GOT3 (cell line): ENCODE results near the gene MMS19.
"Not testable (repeated sequence)": the region's sequence is repeated elsewhere in the genome, so short reads cannot be mapped to it uniquely, and the experiment has no call there.

Experiments
- DNase-seq: peaks from one replicate; lab custom pipeline; 2025; ENCODE audit warnings: mixed read lengths; lab: John Stamatoyannopoulos, UW

Gene MMS19

DNA sequence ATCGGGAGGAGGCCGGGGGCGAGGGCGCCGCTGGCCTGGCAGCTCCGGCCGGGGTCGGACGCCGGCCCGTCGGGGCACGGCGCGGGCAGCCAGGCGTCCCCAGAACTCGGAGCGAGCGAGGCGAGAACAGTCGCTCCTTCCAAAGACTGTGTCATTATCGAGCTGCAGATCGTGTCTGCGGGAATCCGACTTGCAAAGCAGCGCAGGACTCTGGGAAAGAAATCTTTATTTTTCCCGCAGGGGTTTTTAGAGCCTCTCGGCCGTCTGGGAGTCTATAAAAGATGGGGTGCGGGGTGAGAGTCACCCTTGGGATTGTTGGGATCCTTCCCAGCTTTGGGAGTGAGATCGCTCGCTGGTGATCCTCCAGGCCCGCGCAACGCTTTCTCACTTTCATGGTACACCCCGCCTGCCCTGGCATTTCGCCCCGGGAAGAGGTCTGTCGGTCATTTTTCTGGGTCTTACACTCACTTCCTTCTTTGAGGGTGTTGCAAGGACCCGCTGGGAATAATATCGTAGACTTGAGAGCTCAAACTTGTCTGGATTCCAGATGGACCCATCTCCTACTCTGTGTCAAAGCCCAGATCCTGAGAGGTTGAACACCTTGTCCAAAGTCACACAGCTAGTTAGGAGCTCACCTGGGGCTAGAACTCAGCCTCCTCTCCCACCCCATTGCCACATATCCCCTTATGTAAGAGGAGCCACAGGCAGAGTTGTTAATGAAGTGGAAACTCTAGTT lies 1.5 kb upstream of the MMS19 start:
- DNase-seq: no peak

DNA sequence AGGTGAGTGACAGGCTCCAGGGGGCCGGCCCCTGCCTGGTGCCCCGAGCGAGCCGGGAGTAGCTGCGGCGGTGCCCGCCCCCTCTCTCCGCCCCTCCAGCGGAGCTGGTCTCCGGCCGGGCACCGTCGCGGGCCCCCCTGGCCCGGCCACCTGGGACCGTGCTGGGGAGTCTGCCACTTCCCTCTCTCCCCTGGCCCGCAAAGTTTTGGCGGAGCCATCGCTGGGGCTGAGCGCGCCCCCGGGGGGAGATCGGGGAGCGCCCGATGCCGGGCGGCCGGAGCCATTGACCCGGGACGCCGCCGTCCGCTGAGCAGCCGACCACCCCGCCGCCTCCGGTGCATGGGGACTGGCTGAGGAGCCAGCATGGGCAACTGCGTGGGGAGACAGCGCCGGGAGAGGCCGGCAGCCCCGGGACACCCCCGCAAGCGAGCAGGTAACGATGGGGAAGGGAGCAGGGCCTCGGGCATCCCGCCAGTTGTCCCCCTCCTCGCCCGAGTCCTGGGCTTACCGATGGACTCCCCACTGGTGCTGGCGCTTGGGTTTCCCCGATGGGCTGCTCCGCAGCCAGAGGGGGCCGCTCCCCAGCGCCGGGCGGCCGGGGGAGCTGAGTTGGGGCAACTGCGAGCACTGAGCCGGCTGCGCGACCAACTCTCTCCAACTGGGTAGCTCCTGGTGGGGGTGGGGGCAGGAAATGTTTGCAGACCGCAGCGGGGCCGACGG lies 779 bp upstream of the MMS19 start, which contains the start of gene UBTD1:
UBTD1 (plus strand) TSS at position 84 of the 720 bp plus-strand sequence; CDS start at position 364, 280 bp downstream.
- DNase-seq: no peak

DNA sequence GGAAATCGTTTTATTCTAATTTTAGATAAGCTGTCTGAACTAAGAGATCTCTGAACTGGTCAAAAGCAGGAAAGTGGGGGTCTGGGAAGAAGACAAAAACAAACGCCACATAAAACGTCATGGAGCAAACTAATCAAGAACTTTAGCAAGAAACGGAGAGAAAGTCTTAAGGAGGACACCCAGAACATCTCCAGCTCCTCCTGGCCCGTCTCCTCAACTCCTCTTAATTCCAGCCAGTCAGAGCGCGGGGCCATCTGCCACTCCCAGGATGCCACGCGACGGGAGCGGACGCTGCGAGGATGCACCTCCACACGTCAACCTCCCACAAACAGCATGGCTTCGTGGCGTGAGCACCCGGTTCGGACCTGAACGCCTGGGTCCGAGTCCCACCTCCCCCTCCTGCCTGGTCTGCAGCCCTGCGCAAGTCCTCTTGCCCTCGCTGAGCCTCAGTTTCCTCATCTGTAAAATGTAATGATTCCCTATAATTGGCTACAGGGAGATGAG lies 598 bp downstream of the MMS19 start:
- peak; percentile 33 for DNase-seq

DNA sequence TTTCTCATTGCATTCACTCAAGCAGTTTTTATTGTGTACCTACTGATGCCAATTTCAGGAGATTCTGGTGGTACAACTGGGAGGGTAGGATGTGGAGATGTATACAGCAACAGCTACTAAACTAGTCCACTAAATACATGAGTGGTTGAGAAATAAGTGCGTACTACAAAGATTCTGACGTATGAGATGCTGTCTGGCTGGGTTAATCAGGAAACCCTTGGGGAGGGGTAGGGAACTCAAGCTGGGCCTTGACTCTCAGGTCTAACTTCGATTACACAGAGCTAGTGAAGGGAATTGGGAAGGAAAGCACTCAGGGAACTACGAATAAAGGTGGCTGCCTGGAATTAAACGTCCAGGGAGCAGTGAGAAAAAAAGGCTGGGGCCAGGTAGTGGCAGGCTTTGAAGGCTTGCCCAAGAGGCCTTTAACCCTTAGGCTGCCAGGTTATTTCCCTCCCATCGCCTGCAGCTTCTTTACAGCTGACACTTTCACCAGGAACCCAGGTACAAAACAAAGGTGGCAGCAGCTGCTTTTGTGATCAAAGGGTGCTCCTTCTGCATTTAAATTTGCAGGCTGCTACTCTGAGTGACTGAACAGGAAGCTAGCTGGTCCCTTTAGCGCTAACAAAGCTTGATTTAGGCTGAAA lies 3.2 kb downstream of the MMS19 start:
- DNase-seq: no peak

DNA sequence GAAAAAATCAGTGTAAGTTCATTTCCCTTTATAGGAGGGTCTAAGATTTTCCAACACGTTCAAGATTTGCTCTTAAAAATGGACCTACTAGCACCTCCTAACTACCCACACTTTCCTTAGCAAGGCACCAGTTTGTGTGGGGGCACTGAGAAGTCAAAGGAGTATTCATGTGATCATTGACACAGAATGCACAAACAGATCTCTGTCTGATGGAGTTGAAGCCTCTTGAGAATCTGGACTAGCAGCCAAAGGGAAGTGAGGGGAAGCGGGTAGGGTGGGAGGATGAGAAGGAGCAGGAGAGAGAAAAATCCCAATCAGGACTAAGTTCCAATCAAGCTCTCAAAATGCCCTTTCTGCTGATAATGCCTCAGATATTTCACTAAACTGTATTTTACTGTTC lies 4.1 kb downstream of the MMS19 start:
- no peak for DNase-seq

DNA sequence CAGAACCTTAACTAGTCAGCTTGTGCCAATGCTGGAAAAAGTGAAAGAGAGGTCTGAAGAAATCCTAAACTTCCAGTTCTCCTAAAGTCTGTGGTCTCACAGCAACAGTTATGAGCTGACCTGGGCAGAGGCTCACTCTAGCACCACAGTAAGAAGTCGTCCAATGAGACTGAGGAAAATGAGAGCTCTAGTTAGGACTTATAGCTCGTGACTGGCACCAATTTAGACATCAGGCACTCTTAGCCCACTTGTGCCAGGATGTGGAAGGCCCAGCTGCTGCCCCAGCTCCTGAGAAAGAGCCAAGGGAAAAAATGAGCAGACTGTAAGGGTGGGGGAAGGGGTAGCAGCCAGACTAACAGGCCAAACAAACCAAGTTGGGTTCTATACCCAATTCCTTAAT lies 7.6 kb downstream of the MMS19 start:
- no peak for DNase-seq

DNA sequence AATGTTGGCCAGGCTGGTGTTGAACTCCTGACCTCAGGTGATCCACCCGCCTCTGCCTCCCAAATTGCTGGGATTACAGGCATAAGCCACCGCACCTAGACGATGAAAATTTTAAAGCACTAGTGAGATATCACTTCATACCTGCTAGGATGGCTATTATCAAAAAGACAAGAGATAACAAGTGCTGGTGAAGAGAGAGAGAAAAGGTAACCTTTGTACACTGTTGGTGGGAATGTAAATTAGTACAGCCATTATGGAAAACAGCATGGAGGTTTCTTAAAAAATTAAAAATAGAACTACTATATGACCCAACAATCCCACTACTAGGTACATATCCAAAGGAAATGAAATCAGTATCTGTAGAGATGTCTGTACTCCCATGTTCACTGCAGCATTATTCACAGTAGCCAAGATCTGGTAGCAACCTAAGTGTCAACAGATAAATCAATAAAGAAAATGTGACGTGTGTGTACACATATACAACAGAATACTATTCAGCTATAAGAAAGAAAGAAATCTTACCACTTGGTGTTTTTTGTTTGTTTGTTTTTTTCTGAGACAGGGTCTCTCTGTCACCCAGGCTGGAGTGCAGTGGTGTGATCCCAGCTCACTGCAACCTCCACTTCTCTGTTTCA lies 12.5 kb downstream of the MMS19 start:
- no peak for DNase-seq

DNA sequence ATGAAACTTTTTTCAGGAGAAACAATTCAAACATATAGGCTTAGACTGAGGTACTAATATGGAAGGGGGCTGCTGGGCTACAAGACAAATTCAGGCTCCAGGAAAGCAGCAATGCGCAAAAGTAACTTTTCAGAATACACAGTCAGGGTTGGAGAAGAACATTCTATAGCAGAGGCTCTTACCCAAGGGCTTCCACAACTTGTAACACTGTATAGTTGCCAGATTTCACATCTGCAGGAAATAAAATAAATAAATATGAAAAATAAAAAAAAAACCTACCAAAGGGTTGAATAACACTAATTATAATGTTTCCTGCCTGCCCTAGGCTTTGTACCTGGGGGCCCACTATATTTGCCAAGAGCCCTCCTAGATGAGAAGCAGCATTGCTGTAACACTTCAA lies 14.3 kb downstream of the MMS19 start:
- DNase-seq: no peak

DNA sequence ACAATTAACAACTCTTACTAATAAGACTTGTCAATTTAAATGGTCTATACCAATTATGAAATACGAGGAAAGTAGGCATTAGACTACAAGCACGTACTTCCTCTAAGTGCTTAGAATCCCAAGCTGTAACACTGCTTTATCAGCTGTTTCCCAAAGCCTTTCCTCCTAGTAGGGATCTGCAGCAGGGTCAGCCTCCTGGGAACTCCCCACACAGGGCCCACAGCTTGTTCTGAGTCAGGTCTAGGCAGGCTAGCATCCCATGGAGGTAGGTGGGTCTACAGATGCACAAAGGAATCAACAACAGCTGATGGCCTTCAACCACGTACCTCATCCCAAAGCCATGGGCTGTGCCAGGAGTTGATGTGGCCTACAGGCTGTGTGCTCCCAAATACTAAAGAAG lies 14.7 kb downstream of the MMS19 start:
- no peak for DNase-seq

DNA sequence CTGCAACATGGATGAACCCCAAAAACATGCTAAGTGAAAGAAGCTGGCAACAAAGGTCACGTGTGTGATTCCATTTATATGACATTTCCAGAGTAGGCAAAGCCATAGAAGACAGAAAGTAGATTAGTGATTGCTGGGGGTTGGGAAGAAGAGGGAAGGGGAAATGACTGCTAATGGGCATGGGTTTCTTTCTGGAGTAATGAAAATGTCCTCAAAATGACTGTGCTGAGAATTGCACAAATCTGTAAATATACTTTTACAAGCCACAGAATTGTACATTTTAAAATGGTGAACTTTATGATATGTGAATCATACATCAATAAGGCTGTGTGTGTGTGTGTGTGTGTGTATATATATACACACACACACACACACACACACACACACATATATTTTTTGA lies 15.8 kb downstream of the MMS19 start:
- no peak for DNase-seq

DNA sequence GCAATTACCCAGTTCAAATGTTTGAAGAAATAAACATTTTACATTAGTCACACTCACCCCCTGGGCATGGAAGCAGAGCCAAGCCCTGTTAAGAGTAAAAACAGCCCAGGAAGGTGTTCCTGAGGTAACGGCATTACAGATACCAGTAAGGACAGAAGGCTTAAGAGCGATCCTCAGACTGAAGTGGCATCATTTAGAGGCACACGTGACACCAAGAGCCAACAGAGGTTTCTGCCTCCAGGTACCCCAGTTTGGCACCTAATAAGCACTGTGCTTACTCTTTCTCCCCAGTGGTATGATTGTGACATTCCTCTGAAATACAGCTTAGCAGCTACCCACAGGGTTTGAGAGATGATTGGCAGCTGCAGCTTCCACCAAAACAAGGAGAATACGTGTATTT lies 17.2 kb downstream of the MMS19 start:
- no peak for DNase-seq

DNA sequence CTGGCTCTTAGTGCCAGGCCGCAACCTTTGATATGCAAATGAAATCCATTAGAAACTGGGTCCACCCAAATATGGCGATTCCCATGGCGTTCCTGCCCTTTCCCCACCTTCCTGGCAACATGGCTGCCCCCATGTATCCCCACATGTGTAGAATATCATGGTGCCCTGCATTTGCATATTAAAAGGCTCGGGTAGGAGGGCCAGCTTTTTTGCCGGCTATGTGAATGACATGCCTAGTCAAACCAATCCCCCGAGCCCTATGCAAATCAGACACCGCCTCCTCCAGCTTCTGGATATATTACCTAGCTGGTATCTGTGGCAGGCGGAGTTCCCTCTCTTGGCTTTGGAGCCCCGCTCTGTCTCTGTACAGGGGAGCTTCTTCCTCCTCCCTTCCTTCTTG lies 18.3 kb downstream of the MMS19 start:
- no peak for DNase-seq

DNA sequence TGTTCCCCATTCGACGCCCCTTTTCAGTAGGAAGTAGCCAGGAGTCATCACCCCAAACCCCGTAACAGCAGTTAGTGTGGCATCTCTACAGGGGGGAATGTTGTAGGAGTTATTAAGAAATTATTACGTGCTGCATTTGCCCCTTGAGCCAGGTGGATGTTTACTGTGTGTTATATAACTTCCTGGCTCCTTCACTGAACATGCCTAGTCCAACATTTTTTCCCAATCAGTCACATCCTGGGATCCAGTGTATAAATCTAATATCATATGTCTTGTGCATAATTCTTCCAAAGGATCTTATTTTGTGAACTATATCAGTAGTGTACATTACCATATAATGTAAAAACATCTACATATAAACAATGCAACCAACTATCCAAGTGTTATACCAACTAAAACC lies 18.8 kb downstream of the MMS19 start:
- not testable (repeated sequence) for DNase-seq

DNA sequence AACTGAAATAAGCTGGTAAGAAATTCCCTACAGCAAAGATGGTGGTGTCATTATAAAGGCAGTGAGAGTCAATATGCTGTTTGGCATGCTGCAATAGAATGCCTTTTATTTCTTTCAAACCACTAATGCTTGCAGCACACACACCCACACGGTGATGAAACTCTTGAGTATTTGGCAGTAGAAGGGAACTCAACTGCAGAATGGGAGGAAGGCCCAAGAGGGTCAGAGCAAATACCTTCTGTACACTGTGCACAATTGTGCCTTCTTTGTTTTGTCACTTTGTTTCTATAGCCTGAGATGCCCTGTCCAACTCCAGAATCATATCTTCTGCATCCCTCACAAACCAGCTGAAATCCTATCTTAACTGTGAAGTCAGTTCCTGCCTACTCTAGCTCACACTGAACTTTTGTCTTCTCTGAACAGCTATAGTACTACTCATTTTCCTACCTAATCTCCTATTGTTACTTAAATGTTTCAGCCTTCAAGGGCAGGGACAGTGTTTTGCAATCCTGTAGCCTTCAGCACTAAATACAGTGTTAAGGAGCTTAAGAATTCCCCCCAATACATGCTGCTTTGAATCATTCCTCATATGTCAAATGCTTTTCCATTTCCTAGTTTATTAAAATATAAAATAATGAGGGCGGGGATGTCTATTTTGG lies 22.2 kb downstream of the MMS19 start:
- no peak for DNase-seq

DNA sequence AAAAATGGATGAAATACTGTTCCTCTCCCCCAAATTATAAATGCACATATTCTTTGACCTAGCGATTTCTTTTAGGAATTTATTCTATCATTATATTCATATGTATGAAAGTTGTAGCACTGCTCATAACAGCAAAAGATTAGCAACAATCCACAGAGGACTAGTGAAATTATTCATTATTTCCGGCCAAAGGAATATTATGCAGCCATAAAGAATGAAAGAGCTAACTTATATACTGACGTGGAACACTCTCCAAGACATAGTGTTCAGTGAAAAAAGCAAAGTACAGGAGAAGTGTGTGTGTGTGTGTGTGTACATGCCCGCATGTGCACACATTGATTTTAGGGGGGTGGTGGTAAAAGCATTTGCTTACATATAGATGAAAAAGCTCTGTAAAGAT lies 23.3 kb downstream of the MMS19 start:
- no peak for DNase-seq

DNA sequence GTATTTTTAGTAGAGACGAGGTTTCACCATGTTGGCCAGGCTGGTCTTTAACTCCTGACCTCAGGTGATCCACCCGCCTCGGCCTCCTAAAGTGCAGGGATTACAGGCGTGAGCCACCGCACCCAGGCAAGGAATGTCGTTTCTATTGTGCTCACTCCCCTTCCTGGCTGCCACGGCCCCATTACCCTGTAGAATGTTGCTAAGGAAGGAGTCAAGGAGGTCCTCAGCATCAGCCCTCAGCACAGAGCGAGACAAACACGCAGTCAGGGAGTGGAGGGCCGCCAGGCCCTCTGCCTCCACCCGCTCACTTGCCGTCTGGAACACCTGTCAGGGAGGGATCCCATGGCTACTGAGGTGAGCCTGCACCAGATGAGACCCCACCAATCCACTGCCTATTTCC lies 29.4 kb downstream of the MMS19 start:
- DNase-seq: not testable (repeated sequence)

DNA sequence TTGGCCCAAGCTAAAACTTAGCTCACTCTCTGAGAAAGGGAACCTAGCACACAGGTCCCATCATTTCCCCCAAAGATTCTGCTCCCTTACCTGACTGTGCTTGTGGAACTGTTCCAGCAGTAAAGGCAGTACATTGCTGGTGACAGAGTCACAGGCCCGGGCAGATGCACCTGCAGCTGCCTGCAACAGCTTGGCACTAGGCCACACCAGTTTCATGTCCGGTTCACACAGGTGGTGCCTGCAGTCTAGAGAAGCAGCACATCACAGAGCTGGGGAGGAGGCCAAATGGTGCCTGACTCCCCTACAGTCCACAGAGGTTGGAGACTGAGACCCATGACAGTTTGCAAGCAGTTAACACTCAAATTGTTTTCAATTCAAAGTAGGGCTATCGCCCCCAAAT lies 30.1 kb downstream of the MMS19 start:
- no peak for DNase-seq

DNA sequence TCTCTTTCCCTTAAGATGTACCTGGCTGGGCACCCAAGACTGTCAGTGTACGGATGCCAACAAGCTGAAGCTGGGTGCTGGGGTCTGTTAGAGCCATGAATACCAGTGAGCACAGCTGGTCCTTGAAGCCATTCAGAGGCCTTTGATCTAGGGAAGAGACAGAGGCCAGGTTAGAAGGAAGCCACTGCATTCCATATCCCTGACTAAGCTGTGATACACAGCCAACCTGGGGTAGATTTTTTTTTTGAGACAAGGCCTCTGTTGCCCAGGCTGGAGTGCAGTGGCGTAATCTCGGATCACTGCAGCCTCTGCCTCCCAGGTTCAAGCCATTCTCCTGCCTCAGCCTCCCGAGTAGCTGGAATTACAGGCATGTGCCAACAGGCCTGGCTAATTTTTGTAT lies 31.5 kb downstream of the MMS19 start:
- no peak for DNase-seq

DNA sequence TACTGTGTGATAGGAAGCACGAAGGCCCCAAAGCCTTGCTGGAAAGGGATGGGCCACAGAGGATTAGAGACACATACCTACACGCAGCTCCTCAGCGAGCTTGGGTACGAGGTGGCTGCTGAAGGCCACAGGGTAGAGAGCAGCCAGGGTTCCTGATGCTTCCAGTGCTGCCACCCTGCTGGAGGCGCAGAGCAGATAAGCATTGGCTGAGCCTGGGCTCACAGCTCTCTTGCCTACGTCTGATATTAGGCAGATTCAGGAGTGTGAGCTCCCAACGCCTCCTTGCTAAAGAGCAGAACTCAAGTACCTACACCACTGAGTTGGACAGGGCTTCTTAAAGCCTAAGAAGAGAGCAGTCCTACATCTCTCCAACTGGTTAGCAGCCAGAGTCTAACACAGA lies 32.2 kb downstream of the MMS19 start:
- DNase-seq: no peak

DNA sequence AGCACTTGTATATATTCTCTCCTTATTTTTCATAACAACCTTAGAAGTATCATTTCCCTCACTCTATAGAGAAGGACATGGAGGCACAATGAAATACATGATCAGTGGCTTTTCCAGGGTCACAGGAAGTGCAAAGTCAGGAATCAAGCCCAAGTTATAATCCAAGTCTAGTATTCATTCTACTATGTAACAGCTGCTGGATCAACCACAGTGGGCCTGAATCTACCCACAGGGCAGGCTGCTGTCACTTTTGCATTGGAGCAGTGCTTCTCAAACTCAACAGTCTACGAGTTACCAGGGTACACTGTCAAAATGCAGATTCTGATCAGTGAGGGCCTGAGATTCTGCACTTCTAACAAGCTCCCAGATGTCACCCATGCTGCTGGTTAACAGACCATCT lies 34.0 kb downstream of the MMS19 start:
- DNase-seq: no peak

DNA sequence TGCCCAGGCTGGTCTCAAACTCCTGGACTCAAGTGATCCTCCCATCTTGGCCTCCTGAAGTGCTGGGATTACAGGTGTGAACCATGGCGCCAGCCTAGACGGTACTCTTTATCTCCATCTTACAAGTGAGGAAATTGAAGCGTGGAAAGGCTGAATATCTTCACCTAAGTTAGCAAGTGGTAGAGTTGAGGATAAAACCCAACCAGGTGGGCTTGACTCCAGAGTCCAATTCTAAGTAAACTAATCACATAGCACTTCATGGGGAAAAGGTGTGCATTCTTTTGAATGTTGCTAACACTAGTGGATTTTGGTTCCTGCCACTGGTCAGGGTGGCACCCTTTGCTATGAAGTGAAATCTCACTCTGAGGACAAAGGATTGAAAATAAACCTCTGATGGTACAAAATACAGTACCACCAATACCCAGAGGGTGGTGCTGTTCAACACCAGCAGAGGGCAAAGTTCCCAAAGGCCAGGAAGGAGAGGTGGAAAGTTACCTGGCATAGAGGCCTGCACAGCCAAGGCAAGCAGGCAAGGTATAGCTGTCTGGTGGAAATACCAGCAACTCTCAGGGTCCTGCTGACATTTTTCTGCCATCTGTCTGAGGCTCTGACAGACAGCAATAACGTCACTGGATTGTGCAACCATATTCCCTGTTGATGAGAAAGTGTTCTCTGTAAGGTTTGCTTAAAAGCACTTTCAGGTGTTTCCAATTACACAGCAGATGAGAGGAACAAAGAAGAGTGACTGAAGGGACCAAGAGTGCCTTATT lies 34.7 kb downstream of the MMS19 start:
- no peak for DNase-seq
